HepG2 (cell line): ENCODE measurements around the gene DNMT1. TPM values are rescaled to one million over a fixed set of nuclear protein-coding genes. Genes with fewer than 3 reads are reported as not detected.
A peak's percentile ranks its signal among the peaks of the same experiment; 100 is the strongest.

Experiments used
- ATAC-seq: fragments of 200-7000 bp; cut with Tn5 transposase; 3 replicates; pipeline ENCODE4 v1.9.1; 2020; ENCODE audit warnings: mild to moderate bottlenecking, moderate library complexity
- BruUV-seq: library from RNA; stranded (reverse); fragments of 400-500 nt; replicated peaks from 2 replicates; lab custom pipeline; 2021; lab: Mats Ljungman, UMichigan
- CTCF ChIA-PET: fragments of 300-600 bp; formaldehyde crosslinking; extraction: SDS; loops from one replicate; lab custom pipeline; 2021; ENCODE audit warnings: low total read pairs, inconsistent platforms, low intra/inter-chr PET ratio; lab: Yijun Ruan, JAX
- POLR2A ChIA-PET: fragments of 350-600 bp; sonication (Branson Sonifier 250); formaldehyde crosslinking; loops from one replicate; lab custom pipeline; 2020; ENCODE audit warnings: antibody characterized with exemption, inconsistent platforms; lab: Yijun Ruan, JAX
- DNase-seq: peaks from one replicate; pipeline ENCODE4 v3.0.0-alpha.2; 2015; ENCODE audit warnings: low spot score
- FAIRE-seq: peaks from 3 replicates; lab custom pipeline; 2011; peaks lifted over from hg19 to GRCh38; lab: Jason Lieb, UNC
- H2AFZ ChIP-seq: one replicate; pipeline ENCODE4 v1.6.1; 2011; ENCODE audit warnings: low read length, inconsistent platforms
- H3K27ac ChIP-seq: fragments of 300-600 bp; 3 replicates; pipeline ENCODE4 v1.8.0; 2011; ENCODE audit warnings: mixed run types, mild to moderate bottlenecking, mixed read lengths, low read length, inconsistent platforms; ENCODE audit not compliant: insufficient read depth; ENCODE audit errors: extremely low read length
- H3K27me3 ChIP-seq, 2 experiments: fragments of 200-600 bp in 1 of 2; 2 replicates in 1 of 2; 3 replicates in 1 of 2; pipeline versions ENCODE4 v1.6.0 to v1.8.0; 2011; ENCODE audit warnings: low read length in 2 of 2, mild to moderate bottlenecking in 2 of 2, moderate library complexity in 2 of 2, inconsistent platforms in 1 of 2; ENCODE audit not compliant: insufficient read depth in 2 of 2, control insufficient read depth in 1 of 2
- H3K36me3 ChIP-seq, 2 experiments: fragments of 200-600 bp in 1 of 2; replicated peaks in 1 of 2; 2 replicates in 1 of 2; 3 replicates in 1 of 2; pipeline versions ENCODE4 v1.5.1 to v1.8.0; 2011; ENCODE audit warnings: low read length in 2 of 2, inconsistent platforms in 1 of 2; ENCODE audit not compliant: insufficient read depth in 2 of 2, control insufficient read depth in 1 of 2
- H3K4me1 ChIP-seq: 2 replicates; pipeline ENCODE4 v1.5.1; 2012; ENCODE audit warnings: low read length, inconsistent platforms; ENCODE audit not compliant: insufficient read depth
- H3K4me2 ChIP-seq: 2 replicates; pipeline ENCODE4 v1.6.0; 2011; ENCODE audit warnings: low read depth, low read length, inconsistent platforms
- H3K4me3 ChIP-seq, 3 experiments: fragments of 200-600 bp in 1 of 3; sonication (generic), shearing (Covaris generic) in 1 of 3; replicated peaks in 1 of 3; 2 replicates each; pipeline ENCODE4 v1.5.1; 2011 to 2016; ENCODE audit warnings: low read length in 3 of 3, inconsistent platforms in 2 of 3, low read depth in 2 of 3, mild to moderate bottlenecking in 2 of 3, control low read depth in 1 of 3, mixed read lengths in 1 of 3; ENCODE audit not compliant: insufficient read depth in 1 of 3
- H3K79me2 ChIP-seq: one replicate; pipeline ENCODE4 v1.6.1; 2011; ENCODE audit warnings: low read length, inconsistent platforms; ENCODE audit not compliant: insufficient read depth
- H3K9ac ChIP-seq: 2 replicates; pipeline ENCODE4 v1.6.0; 2011; ENCODE audit warnings: mild to moderate bottlenecking, low read depth, low read length, inconsistent platforms; ENCODE audit not compliant: insufficient read depth
- H3K9me3 ChIP-seq: 2 replicates; pipeline ENCODE4 v1.5.1; 2012; ENCODE audit warnings: mild to moderate bottlenecking, low read length
- H4K20me1 ChIP-seq: 2 replicates; pipeline ENCODE4 v1.6.0; 2011; ENCODE audit warnings: inconsistent platforms, mild to moderate bottlenecking, low read length, moderate library complexity; ENCODE audit not compliant: insufficient read depth
- ATAD3A ChIP-seq: sonication (generic); formaldehyde crosslinking; IDR thresholded peaks from 2 replicates; pipeline ENCODE4 v1.4.0; 2020; ENCODE audit warnings: missing genetic modification reagents
- KLF11 ChIP-seq: IDR thresholded peaks from 2 replicates; pipeline ENCODE4 v1.6.1; 2016; ENCODE audit warnings: missing compliant biosample characterization
- MBD4 ChIP-seq: IDR thresholded peaks from 2 replicates; pipeline ENCODE4 v1.6.1; 2012; ENCODE audit warnings: low read length, inconsistent platforms, borderline replicate concordance
- REXO4 ChIP-seq: sonication (generic); formaldehyde crosslinking; IDR thresholded peaks from 2 replicates; pipeline ENCODE4 v1.8.0; 2022; ENCODE audit warnings: missing genetic modification reagents, mild to moderate bottlenecking, borderline replicate concordance
- U2AF1 ChIP-seq: fragments of 200-400 bp; formaldehyde crosslinking; optimal IDR thresholded peaks from 2 replicates; pipeline ENCODE3; 2017; ENCODE audit warnings: mild to moderate bottlenecking, low read depth, low read length
- ZNF121 ChIP-seq: sonication (generic); formaldehyde crosslinking; IDR thresholded peaks from 2 replicates; pipeline ENCODE4 v1.5.0; 2020; ENCODE audit warnings: mild to moderate bottlenecking, missing genetic modification reagents
- WGBS: methylation state at CpG from one replicate; pipeline ENCODE4 v1.1.6; 2017; ENCODE audit warnings: low lambda C conversion rate; 5-methylcytosine and 5-hydroxymethylcytosine counted together
- in situ Hi-C: cut with HindIII; loops from 2 replicates; pipeline ENCODE4 v1.10.0; 2017; ENCODE audit warnings: low pct_unique_long_range_greater_than_20kb; ENCODE audit not compliant: extremely low pct_ligation_motif_present
- intact Hi-C: fragments of 100-400 bp; cut with micrococcal nuclease; formaldehyde crosslinking; loops from one replicate; pipeline ENCODE4 v1.10.0; 2022; ENCODE audit not compliant: unreplicated experiment
- polyA plus RNA-seq, 8 experiments: library from polyadenylated mRNA; depleted of rRNA in 3 of 8; stranded (reverse) in 7 of 8; unstranded in 1 of 8; fragments of >200 nt; fragmentation: Illumina TruSeq in 4 of 8; extraction: Trizol in 4 of 8; gene quantifications; 2 replicates each; pipeline versions ENCODE4 v1.2.1 to v1.2.3, GENCODE V29; 2011 to 2016; ENCODE audit warnings: low read depth in 4 of 8, missing spikeins in 1 of 8, mixed read lengths in 1 of 8; ENCODE audit not compliant: insufficient read depth in 1 of 8
- total RNA-seq, 5 experiments: library from RNA; depleted of rRNA; stranded (reverse); fragments of >200 nt; fragmentation: Illumina TruSeq; extraction: Trizol; gene quantifications; 2 replicates each; pipeline ENCODE4 v1.2.3, GENCODE V29; 2016; ENCODE audit warnings: low read depth in 1 of 5
- TF ChIP-seq, protein P1 (sequence below): sonication (generic); formaldehyde crosslinking; IDR thresholded peaks from 2 replicates; pipeline ENCODE4 v1.5.1; 2020; ENCODE audit warnings: missing genetic modification reagents, mild to moderate bottlenecking, borderline replicate concordance
- TF ChIP-seq, protein P2 (sequence below): sonication (generic); formaldehyde crosslinking; IDR thresholded peaks from 2 replicates; pipeline ENCODE4 v1.8.0; 2022; ENCODE audit warnings: missing genetic modification reagents, mild to moderate bottlenecking, moderate library complexity, borderline replicate concordance

Gene DNMT1
- total and polyA plus RNA-seq, 2 of the 13 experiments (the other 11 are each of a cell fraction or from before 2014, with no cell fraction given): 31.2 to 91.1 TPM

DNA sequence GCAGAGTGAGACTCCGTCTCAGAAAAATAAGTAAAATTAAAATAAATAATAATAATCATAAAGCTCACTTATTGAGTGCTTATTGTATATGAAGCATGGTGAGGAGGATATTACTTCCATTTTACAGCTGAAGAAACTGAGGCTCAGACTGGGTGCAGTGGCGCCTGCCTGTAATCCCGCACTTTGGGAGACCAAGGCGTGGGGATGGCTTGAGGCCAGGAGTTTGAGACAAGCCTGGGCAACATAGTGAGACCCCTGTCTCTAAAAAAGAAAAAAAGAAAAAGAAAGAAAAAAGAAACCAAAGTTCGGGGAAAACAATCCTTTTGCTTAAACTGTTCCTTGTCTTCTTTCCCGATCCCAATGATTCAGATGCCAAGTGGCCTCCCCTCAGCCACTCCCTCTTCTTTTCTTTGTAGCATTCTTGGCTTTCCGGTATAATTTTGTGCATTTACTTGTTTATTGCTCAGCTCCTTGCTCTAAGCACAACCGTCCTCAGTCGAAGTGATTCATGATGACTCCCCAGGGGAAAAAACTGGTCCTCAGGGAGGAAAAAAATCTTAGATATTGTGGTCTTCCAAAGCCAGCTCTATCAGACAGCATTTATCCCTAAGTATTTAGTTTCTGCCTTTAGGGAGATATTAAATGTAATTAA lies 74.1 kb downstream of the DNMT1 start:
- H3K4me2 ChIP-seq: no peak overlapping the region
- ChIA-PET POLR2A (interaction anchor here (1.5 to 1.7 kb wide), 2 partner anchors 9 to 15 kb away, joined by 3 to 4 read pairs; partner anchors contain the start of genes P2RY11 and PPAN), CTCF (no interaction called here)
- intact Hi-C loops (no loop called here), in situ Hi-C loops (no loop called here)
- FAIRE-seq (no peak), DNase-seq (no peak), ATAC-seq (no peak)
- peaks cover 14% of the 10 kb centered on the region for H3K79me2 ChIP-seq
- peaks cover 8% of the 10 kb centered on the region; the same call in 1 of the 2 replicates for H3K4me1 ChIP-seq
- H3K4me3 ChIP-seq: no peak overlapping the region
- H2AFZ ChIP-seq: peak overlapping the region; percentile 27
- H4K20me1 ChIP-seq: no peaks in the 10 kb centered on the region
- no peak for TF ChIP-seq ATAD3A
- TF ChIP-seq ZNF121 (CRISPR knock-in tag): peak; percentile 54; the same call in 1 of the 2 replicates
- 88% methylated on average over 9 of the region's 9 CpGs for WGBS
- H3K27ac ChIP-seq: no peak overlapping the region
- H3K36me3 ChIP-seq: peaks cover 16 to 21% of the 10 kb centered on the region in 2 experiments
- no peak overlapping the region for H3K9ac ChIP-seq
- H3K27me3 ChIP-seq: no peaks in the 10 kb centered on the region; a peak in 1 of 5 replicates
- no TSS peak for BruUV-seq
- H3K9me3 ChIP-seq: no peaks in the 10 kb centered on the region

DNA sequence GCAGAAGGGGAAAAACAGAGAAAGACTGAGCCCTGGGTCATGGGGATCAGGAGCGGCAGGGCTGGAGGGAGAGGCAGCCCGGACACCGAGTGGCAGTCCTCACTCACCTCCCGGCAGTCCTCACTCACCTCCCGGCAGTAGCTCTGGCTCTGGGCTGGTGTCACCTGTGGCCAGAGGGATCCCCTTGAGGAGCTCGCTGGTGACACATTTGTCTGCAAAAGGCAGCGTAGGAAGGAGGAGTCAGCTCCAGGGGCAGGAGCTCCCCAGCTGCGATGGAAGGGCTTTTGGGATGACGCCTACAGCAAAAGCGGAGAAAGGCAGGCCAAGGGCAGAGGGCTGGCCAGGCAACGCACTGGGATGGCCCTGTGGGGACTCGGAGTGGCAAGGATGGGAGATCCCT lies 75.8 kb downstream of the DNMT1 start:
- H4K20me1 ChIP-seq: 0 out of 2 replicates have a peak, but pooled peaks cover 4% of the 10 kb centered on the region
- H3K79me2 ChIP-seq: peaks cover 14% of the 10 kb centered on the region
- 26% methylated on average over 5 of the region's 12 CpGs for WGBS
- H2AFZ ChIP-seq: no peak overlapping the region
- CTCF ChIA-PET: no interaction called here
- intact Hi-C loops: no loop called here
- DNase-seq (no peak), ATAC-seq (no peak; the same call in 1 of the 3 replicates)
- POLR2A ChIA-PET: no interaction called here
- peak overlapping the region; percentile 93 for H3K9ac ChIP-seq
- H3K9me3 ChIP-seq: no peaks in the 10 kb centered on the region
- H3K27ac ChIP-seq: peak overlapping the region; percentile 64
- BruUV-seq: no TSS peak
- H3K36me3 ChIP-seq: peaks cover 18 to 35% of the 10 kb centered on the region in 2 experiments
- no peak for TF ChIP-seq U2AF1
- TF ChIP-seq MBD4: no peak
- TF ChIP-seq REXO4 (CRISPR knock-in tag): no peak
- TF ChIP-seq, protein P1, sequence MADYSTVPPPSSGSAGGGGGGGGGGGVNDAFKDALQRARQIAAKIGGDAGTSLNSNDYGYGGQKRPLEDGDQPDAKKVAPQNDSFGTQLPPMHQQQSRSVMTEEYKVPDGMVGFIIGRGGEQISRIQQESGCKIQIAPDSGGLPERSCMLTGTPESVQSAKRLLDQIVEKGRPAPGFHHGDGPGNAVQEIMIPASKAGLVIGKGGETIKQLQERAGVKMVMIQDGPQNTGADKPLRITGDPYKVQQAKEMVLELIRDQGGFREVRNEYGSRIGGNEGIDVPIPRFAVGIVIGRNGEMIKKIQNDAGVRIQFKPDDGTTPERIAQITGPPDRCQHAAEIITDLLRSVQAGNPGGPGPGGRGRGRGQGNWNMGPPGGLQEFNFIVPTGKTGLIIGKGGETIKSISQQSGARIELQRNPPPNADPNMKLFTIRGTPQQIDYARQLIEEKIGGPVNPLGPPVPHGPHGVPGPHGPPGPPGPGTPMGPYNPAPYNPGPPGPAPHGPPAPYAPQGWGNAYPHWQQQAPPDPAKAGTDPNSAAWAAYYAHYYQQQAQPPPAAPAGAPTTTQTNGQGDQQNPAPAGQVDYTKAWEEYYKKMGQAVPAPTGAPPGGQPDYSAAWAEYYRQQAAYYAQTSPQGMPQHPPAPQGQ: no peak
- no peak for TF ChIP-seq KLF11
- TF ChIP-seq, protein P2, sequence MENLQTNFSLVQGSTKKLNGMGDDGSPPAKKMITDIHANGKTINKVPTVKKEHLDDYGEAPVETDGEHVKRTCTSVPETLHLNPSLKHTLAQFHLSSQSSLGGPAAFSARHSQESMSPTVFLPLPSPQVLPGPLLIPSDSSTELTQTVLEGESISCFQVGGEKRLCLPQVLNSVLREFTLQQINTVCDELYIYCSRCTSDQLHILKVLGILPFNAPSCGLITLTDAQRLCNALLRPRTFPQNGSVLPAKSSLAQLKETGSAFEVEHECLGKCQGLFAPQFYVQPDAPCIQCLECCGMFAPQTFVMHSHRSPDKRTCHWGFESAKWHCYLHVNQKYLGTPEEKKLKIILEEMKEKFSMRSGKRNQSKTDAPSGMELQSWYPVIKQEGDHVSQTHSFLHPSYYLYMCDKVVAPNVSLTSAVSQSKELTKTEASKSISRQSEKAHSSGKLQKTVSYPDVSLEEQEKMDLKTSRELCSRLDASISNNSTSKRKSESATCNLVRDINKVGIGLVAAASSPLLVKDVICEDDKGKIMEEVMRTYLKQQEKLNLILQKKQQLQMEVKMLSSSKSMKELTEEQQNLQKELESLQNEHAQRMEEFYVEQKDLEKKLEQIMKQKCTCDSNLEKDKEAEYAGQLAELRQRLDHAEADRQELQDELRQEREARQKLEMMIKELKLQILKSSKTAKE: no peak
- TF ChIP-seq, all 625 proteins: peak for 0
- Histone ChIP-seq H3K4me2 (peak overlapping the region; percentile 93), H3K4me3 (peak overlapping the region; percentile 94 to 100 (median 97)), H3K27me3 (no peaks in the 10 kb centered on the region; a peak in 1 of 5 replicates), H3K4me1 (peaks cover 8% of the 10 kb centered on the region; the same call in 1 of the 2 replicates)
- no peak for FAIRE-seq
- in situ Hi-C loops: no loop called here
